ENCODE data around the gene MAPKAPK2.

- no peak for TF ChIP-seq CTCF (IDR thresholded peaks at IDR 0.05; ENCODE audit: low read length)
- no peak for TF ChIP-seq EZH2 (IDR thresholded peaks at IDR 0.05; ENCODE audit: borderline replicate concordance, low read length)
Observed at GRCh38 chr1:206722751-206723461, 38.2 kb downstream of the MAPKAPK2 start.

All from OCI-LY1 (cell line).